GM10847 (cell line): ENCODE measurements around the gene ZNF682.

ENCODE experiments used
- POLR2A ChIP-seq: IDR thresholded peaks from 2 replicates; pipeline ENCODE4 v1.6.1; 2011; ENCODE audit not compliant: insufficient read length; ENCODE audit errors: extremely low read depth

The ZNF682 gene

GRCh38 chr19:20005741-20006140, 33.6 kb downstream of the ZNF682 start:
- no peak for TF ChIP-seq POLR2A

- TF ChIP-seq POLR2A, result no peak
Observed at GRCh38 chr19:19997656-19998268, 41.5 kb downstream of the ZNF682 start.

GRCh38 chr19:19966862-19967261, 72.4 kb downstream of the ZNF682 start:
- no peak for TF ChIP-seq POLR2A

- no peak for TF ChIP-seq POLR2A
Observed at GRCh38 chr19:19964416-19964815, 74.9 kb downstream of the ZNF682 start.

GRCh38 chr19:19956434-19957075, 82.8 kb downstream of the ZNF682 start:
- no peak for TF ChIP-seq POLR2A

GRCh38 chr19:19955208-19955607, 84.1 kb downstream of the ZNF682 start:
- TF ChIP-seq POLR2A, result no peak
